GM19351 (cell line): Measurements from ENCODE around the gene SBF1.

Experiments used
- ATAC-seq: cut with Tn5 transposase; IDR thresholded peaks from one replicate; pipeline ENCODE4 v1.9.1; 2021; ENCODE audit warnings: mild to moderate bottlenecking, moderate library complexity; ENCODE audit not compliant: unreplicated experiment

The SBF1 gene

GRCh38 chr22:50485221-50486131 lies 10.6 kb upstream of the SBF1 start:
- ATAC-seq, result no peak

- no peak for ATAC-seq
These were observed 9.4 kb upstream of the SBF1 start for GRCh38 chr22:50483977-50484853.

GRCh38 chr22:50483556-50483955 lies 8.7 kb upstream of the SBF1 start:
- no peak for ATAC-seq

- no peak for ATAC-seq
These were observed 8.3 kb upstream of the SBF1 start for GRCh38 chr22:50483106-50483505.

- ATAC-seq, result no peak
These were observed 7.6 kb upstream of the SBF1 start for GRCh38 chr22:50482107-50483074.

- ATAC-seq, result no peak
These were observed 6.7 kb upstream of the SBF1 start, which contains the start of gene ADM2 for GRCh38 chr22:50481440-50482106. Gene ADM2, plus strand, starts transcription at chr22:50481543. Its CDS starts 305 bp downstream, at chr22:50481848.

- ATAC-seq, result no peak
These were observed 6.2 kb upstream of the SBF1 start for GRCh38 chr22:50481045-50481439.

- ATAC-seq, result no peak
These were observed 4.9 kb upstream of the SBF1 start for GRCh38 chr22:50479721-50480120.

- no peak for ATAC-seq
These were observed 3.1 kb upstream of the SBF1 start for GRCh38 chr22:50477923-50478322.

GRCh38 chr22:50476868-50477267 lies 2.0 kb upstream of the SBF1 start:
- ATAC-seq, result no peak

GRCh38 chr22:50475652-50476002 lies 792 bp upstream of the SBF1 start:
- ATAC-seq, result no peak

- ATAC-seq, result no peak
These were observed 772 bp downstream of the SBF1 start for GRCh38 chr22:50473855-50474671.

GRCh38 chr22:50473088-50473487 lies 1.7 kb downstream of the SBF1 start:
- ATAC-seq, result no peak

GRCh38 chr22:50471962-50472361 lies 2.9 kb downstream of the SBF1 start:
- ATAC-seq, result no peak

- no peak for ATAC-seq
These were observed 3.5 kb downstream of the SBF1 start for GRCh38 chr22:50471197-50471847.

GRCh38 chr22:50470491-50470890 lies 4.3 kb downstream of the SBF1 start:
- no peak for ATAC-seq

- ATAC-seq, result peak; percentile 63
These were observed 5.2 kb downstream of the SBF1 start for GRCh38 chr22:50469377-50470305.

- no peak for ATAC-seq
These were observed 6.2 kb downstream of the SBF1 start for GRCh38 chr22:50468626-50469025.
